Kidney capillary endothelial cell (primary cell): ENCODE data around the gene SPEG.

ENCODE experiments used
- DNase-seq: peaks from one replicate; pipeline ENCODE4 v3.0.0-alpha.2; 2018; ENCODE audit warnings: low spot score

Gene SPEG

DNA sequence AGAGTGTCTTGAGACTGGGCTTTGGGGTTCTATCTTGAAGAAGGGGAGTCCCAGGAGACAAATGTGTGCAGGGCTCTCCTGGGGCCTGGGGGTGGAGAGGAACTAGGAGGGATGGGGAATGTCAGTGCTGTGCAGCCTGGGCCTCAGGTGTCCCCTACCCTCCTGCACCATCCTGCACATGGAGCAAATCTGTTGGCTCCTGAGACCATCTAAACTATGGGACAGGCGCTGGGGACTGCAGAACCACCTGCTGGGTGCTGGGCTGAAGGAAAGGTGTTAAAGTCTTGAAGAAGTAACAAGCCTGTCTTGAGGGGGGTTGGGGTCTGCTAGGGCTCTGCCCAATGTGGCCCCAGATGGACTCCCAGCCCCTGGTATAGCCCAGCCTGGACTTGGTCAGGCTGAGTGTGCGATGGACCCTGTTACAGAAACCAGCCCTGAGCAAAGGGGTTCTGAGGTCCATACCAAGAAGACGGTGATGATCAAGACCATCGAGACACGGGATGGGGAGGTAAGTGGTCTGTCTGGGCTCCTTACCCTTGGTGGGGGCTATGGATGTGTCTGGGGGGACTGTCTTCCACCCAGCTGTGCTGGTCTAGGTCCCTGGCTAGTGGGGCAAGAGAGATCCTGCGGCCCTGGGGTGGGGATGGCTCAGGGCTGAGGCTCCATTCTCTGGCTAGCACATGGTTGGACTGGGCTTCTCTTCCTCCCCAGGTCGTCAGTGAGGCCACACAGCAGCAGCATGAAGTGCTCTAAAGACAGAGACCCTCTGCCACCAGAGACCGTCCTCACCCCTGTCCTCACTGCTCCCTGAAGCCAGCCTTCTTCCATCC, 9.2 kb upstream of the SPEG start:
- no peak for DNase-seq

- no peak for DNase-seq
Measured at GRCh38 chr2:219426068-219426443, 8.6 kb upstream of the SPEG start.

DNA sequence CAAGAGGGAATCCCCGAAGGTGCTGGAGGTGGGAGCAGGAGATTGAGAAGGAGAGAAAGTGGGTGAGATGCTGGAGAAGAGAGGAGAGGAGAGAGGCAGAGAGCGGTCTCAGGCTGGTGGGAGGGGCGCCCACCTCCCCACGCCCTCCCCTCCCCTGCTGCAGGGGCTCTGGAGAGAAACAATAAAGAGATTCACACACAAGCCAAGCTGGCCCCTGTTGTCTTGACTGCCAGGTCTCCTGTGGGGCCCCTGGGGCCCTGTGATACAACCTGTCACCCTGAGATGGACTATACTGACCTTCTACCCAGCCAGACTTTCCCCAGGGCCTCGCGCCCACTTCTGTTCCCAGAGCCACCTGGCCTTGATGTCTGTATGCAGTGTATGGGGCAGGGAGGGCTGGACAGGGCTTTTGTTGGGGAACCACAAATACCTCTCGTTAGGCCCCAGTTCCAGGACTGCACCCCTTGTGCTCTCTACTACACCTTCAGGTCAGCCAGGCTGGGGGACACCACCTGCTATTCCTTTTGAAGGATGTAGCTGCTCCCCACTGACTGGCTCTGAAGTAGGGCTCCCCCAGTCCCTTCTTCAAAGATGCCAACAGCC, 8.0 kb upstream of the SPEG start:
- DNase-seq = no peak

GRCh38 chr2:219428469-219428868, 6.2 kb upstream of the SPEG start:
- no peak for DNase-seq

GRCh38 chr2:219429958-219430606, 4.6 kb upstream of the SPEG start:
- DNase-seq = no peak

DNA sequence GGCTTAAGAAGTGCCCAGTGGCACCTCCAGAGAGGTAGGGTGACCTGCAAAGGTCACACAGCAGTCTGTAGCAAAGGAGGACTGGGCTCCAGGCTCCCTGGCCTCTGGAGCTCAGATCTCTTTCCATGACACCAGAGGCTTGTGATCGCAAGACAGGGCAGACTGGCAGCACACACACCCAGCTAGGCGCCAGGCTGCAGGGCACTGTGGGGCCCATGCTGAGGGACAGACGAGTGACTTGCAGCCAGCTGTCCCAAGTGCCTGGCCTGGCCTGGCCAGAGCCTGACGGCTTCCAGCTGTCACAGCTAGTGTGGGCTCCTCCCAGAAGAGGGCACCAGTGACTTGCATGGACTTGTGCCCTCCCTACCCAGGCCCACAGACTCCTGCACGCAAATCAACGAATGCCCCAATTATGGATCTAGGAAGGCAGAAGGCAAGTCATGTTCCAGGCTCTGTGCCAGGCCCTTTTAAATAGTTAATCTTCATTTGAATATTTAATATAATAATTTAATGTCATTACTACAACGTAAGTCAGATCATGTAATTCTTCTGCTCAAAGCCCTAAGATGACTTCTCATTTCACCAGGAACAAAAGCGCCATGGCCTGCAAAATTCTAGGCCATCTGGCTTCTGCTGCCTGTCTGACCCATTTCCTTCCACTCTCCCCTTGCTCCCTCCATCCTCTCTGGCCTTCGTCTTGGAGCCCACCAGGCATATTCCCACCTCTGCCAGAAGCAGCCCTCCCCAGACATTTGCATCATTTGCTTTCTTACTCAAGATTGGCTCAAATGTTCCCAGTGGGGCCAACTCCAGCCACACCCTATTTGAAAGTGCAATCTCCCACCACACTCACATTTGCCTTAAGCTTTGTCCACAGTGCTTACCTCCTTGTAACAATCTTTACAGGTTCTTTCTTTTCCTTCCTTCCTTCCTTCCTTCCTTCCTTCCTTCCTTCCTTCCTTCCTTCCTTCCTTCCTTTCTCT, 3.7 kb upstream of the SPEG start:
- no peak for DNase-seq

- DNase-seq = no peak
Measured at GRCh38 chr2:219433666-219434467, 776 bp upstream of the SPEG start.

GRCh38 chr2:219434468-219434717, 250 bp upstream of the SPEG start:
- DNase-seq = no peak

DNA sequence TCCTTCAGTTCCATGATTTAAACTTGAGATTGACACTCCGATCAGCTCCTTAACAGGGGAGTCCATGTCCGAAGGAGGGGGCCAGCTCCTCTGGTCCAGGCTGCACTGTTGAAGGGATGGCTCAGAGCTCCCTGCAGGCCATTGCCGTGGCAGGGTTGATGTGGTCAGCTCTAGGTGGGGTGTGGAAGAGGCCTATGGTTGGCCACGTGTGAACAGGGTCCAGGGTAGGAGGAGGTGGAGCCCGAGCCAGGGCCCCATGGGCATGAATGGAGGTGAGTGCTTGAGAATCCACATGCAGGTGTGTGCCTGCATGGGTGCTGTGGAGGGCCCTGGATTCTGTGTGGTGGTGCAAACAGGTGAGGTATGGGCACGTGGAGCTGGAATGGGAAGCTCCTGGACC, 1.1 kb downstream of the SPEG start:
- DNase-seq = no peak

GRCh38 chr2:219436491-219436890, 1.8 kb downstream of the SPEG start:
- no peak for DNase-seq

- no peak for DNase-seq
Measured at GRCh38 chr2:219437141-219437540, 2.5 kb downstream of the SPEG start.

DNA sequence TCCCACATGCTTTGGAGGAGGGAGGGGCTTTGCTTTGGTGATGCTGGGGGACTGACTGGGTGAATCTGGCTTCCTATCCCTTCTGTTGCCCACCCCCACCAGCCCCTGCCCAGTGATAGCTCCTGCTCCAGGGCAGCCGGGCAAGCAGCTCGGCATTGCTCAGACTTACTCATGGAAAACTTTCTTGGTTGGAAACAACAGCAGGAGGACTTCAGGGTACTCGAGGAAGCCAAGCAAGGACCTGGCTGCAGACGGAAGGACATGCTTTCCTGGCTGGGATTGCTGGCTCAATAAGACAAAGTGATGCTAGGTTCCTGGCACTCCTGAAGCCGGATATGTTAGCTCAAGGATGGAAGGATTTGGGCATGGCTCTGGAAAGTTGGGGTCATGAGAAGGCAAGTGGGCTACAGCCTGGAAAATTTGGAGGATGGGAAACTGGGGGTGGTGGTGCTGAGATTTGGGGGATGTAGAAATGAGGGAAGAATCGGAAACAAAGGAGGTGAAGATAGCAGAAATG, 3.1 kb downstream of the SPEG start:
- no peak for DNase-seq

DNA sequence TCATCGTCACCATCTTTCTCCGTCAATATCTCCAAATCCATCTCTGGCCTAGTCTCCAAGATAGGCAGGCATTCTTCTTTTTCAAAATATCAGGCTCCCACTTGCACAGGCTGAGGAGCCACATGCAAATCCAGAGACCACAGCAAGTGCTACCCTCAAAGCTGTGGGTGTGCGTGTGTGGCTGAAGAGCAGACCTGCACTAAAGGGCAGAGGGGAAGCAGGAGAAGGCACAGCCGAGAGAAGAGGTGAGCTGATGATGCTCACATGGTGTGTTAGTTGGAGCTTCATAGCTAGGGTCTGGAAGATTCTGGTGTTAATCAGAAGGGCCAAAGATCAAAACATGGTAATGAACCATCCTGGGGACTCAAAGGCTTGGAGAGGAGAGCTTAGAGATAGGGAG, 3.8 kb downstream of the SPEG start:
- DNase-seq = no peak

- DNase-seq = no peak
Measured at GRCh38 chr2:219439506-219439905, 4.9 kb downstream of the SPEG start.

GRCh38 chr2:219440388-219441256, 6.0 kb downstream of the SPEG start:
- DNase-seq = no peak

- no peak for DNase-seq
Measured at GRCh38 chr2:219441451-219442255, 7.0 kb downstream of the SPEG start.

DNA sequence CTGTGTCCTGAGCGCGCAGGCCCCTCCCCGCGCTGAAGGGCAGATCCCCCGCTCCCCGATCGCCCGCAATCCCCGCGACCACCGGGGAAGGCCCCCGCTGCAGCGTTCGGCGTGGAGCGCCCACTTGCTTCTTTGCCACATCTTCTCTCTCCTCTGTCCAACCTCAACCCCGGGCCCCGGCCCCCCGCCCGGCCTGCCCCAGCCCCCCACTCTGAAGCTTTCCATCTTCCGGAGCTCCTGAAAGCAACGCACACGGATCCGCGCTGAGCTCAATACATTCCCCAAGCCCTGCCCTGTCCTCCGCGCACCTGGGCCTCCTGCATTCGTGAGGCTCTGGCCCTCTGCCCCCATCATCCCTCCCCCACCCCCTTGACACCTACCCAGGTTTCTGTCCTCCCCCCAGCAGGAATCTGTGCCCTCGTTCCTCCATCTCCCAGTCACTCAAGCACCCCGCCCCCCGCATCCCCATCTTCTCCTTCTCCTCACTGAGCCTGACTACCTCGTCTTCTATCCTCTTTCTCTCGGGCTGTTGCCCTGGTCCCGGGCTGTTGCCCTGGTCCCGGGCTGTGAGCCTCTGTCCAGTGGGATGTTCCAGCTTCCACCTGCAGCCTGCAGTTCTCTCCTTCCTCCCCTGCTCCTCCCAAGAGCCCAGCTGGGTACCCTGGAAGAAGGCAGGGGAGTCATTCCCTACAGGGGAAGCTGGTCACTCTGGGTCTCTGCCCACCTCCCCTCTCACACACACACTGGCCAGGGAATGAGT, 7.8 kb downstream of the SPEG start:
- no peak for DNase-seq

GRCh38 chr2:219443016-219443696, 8.5 kb downstream of the SPEG start:
- no peak for DNase-seq
